Stimulated activated CD4-positive, alpha-beta T cell treated with anti-CD3 and anti-CD28 coated beads, Interleukin-2, amount 100 ng/mL, for 4 hours (primary cell): ENCODE measurements around the gene NFIC.

Experiments used
- DNase-seq: peaks from one replicate; pipeline ENCODE4 v3.0.0-alpha.2; 2020; ENCODE audit warnings: low read depth

NFIC gene

DNA sequence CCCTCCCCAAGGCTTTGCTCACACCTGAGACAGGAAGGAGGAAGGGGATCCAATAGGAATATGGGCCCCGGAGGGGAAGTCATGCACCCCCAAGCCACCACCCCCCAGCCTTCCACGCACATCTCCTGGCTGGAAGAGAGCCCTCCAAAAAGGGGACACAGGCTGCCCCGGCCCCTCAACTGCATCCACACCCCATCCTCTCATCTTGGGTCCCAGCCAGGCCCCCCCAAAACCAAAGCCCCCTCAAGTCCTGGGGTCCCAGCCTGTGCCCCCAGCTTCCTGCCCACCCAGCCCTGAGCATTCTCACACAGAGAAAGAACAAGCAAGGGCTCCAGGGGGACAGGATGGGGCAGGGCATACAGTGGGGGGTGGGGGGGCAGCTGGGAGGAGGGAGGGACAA, 101.8 kb downstream of the NFIC start:
- no peak for DNase-seq

DNA sequence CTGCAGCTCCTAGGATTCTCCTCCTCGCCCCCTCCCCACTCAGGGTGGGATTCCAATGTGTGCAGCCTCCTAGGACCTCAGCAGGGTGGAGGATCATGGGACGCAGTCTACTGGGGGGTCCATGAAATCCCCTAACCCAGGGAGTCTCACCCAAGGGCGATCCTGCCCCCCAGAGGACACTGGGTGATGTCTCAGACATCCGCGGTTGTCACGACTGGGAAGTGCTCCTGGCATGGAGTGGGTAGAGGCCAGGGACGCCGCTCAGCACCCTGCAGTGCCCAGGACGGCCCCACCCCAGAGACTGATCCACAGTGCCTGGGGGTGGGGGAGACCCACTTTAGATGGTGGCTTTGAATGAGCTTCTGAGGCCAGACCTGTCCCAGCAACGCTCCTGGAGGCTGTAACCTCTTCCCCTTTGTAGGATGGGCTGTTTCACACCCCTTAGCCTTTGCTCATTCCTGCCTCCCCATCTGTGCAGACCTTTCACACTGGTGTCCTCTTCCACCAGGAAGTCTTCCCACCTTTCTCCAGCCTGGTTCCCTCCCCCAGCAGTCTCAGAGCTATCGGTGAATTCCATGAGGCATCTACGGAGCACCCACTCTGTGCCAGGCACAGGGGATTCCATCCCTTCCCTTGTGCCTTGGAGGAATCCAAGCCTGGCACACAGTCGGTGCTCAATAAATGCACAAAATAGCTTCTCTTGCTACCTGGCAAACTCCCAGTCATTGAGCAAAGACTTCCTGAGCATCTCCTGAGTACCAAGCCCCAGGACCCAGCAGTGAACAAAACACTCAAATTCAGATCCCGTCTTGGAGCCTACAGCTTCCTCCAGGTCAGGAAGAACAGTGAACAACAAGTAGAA, 103.5 kb downstream of the NFIC start:
- DNase-seq: no peak

DNA sequence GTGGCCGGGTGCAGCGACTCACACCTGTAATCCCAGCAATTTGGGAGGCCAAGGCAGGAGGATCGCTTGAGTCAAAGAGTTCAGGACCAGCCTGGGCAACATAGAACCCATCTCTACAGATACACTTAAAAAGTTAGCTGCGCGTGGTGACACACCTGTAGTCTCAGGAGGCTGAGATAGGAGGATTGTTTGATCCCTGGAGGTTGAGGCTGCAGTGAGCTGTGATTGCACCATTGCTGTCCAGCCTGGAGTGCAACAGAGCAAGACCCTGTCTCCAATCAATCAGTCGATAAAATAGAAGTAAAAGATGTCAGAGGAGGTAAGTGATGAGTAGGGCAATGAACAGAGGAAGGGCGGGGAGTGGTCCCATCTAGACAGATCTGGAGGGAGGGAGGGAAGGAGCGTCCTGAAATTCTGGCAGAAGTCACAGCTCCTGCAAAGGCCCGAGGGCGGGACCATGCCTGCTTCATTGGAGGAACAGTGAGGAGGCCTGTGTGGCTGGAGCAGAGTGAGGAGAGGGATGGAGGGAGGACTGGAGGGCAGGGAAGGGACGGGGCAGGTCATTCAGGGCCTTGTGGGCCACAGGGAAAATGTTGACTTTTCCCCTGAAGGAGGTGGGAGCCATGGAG, 104.2 kb downstream of the NFIC start:
- no peak for DNase-seq

DNA sequence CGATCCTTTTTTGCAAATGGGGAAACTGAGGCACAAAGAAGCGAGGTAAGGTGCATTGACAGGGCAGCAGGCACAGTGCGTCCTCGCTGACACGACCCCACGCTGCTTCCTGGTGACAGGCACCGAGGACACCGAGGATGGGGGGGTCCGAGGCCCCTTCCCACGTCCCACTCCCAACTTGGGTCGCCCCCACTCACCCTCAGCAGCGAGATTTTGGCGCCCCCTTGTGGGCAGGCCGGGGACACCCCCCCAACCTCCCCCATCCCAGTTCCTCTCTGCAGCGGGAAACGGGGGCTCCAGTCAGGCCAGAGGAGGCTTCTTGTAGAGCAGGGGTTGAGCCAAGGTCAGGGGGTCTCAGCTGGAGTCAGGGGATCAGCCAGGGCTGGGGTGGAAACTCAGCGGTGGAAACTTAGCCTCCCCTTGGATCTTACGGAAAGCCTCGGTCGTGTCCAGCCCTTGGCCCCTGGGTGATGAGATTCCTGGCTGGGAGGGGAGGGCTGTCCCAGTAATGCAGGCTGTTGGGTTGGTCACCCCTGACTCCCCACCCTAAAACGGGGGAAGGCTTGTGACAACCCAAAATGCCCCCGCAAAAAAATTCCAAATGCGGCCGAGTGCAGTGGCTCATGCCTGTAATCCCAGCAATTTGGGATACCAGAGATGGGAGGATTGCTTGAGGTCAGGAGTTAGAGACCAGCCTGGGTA, 105.7 kb downstream of the NFIC start:
- DNase-seq: no peak

DNA sequence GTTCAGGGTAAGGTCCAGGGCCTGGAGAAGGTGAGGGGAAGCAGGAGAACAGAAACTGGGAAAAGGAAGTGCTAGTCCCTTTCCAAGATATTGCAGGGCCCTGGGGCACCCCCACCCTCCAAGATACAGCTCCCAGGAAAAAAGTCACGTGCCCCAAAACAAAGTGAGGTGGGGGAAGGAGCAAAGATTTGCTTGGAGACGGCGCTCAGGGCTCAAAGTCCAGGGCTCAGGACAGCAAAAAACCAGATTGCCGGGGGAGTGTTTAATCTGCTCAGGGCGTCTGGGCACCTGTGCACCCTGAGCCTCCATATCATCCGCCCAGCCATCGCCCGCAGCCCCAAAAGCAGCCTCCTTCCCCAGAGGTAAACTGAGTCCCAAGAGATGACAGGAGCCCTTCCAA, 107.6 kb downstream of the NFIC start:
- no peak for DNase-seq

DNA sequence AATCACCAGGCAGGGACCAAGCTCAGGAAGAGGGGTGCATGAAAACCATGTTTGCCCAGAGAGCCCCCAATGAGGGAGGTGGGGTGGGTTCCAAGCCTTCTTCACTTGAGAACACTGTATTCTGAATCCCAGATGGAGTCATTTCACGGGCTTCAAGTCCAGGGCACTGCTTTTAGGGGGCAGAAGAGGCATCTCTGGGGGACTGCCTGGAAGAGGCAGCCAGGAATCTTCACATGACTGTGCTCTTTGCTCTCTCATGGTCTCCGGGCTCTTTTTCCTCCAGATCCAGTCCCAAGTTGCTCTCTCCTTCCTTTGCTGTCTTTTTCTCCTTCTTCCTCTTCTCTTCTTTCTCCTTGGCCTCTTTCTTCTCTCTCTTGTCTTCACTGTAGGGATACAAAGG, 108.2 kb downstream of the NFIC start:
- no peak for DNase-seq

DNA sequence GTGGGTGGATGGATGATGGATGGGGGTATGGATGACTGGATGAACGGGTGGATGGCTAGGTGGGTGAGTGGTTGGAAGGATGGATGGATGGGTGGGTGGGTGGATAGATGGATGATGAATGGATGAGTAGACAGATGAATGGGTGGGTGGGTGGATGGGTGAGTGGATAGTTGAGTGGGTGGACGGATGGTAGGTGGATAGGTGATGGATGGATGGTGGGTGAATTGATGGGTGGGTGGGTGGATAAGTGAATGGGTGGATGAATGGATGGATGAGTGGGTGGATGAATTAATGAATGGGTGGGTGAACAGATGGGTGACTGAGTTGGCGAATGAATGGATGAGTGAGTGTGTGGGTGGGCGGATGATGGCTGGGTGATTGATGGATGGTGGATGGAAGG, 109.1 kb downstream of the NFIC start:
- no peak for DNase-seq

DNA sequence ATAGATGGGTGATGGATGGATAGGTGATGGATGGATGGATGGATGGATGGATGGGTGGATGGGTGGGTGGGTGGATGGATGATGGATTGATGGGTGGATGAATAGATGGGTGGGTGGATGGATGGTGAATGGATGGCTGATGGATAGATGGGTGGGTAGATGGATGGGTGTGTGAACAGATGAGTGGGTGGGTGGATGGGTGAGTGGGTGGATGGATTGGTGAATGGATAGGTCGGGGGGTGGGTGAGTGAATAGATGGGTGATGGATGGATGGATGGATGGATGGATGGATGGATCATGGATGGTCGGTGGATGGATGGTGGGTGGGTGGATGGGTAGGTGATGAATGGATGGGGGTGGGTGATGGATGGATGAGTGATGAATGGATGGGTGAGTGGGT, 110.4 kb downstream of the NFIC start:
- no peak for DNase-seq

DNA sequence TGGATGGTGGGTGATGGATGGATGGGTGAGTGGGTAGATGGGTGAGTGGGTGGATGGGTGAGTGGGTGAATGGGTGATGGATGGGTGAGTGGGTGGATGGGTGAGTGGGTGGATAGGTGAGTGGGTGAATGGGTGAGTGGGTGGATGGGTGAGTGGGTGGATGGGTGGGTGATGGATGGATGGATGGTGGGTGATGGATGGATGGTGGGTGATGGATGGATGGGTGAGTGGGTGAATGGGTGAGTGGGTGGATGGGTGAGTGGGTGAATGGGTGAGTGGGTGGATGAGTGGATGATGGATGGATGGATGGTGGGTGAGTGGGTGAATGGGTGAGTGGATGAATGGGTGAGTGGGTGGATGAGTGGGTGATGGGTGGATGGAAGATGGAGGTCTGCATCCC, 111.1 kb downstream of the NFIC start:
- no peak for DNase-seq

DNA sequence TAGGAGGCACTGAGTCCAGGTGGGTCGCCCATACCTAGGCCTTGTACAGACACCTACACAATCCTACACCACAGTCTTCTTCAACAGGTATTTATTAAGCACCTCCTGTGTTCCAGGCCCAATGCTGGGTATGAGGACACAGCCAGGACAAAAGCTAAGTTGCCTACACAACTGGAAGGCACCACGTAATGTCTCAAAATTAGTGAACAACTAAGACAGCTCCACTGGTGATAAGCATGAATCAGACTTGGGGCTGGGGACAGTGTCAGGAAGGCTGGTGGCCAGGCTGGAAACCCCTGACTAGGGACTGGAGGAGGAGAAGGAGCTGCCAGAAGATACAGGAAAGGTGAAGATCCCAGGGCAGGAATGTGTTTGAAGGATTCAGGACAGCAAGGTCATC, 111.6 kb downstream of the NFIC start:
- no peak for DNase-seq

DNA sequence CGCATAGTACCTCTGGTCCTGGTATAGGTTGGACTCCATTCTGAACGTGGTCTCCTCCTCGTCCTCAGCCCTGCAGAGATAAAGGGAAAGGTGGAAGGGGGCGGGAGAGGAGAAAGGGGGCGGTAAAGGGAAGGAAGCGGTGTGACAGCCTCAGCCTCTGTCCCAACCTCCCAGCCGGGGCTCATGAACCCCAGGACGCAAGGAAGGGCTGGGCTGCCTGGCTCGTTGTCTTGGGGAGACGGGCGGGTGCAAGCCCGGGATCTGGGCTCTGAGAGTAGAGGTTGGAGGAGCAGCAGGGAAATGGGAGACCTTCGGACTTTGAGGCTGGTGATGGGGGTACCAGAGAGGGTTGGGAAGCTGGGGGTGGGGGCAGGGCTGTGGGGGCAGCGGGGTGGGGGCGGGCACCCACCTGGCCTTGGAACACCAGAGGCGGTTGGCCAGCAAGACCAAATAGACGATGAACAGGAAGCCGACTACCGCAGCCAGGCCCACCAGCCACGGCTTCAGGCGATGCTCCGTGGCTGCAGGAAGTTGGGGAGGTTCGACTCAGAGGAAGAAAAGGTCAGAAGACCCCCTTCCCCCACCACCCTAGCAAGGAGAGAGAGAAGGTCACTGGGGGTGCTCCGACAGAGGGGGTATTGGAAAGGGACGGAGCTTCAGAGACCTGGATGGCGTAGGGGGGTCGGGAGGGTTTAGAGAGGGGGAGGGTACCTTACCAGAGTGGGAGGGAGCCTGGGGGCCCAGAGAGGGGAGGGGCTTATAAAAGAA, 112.2 kb downstream of the NFIC start:
- no peak for DNase-seq

DNA sequence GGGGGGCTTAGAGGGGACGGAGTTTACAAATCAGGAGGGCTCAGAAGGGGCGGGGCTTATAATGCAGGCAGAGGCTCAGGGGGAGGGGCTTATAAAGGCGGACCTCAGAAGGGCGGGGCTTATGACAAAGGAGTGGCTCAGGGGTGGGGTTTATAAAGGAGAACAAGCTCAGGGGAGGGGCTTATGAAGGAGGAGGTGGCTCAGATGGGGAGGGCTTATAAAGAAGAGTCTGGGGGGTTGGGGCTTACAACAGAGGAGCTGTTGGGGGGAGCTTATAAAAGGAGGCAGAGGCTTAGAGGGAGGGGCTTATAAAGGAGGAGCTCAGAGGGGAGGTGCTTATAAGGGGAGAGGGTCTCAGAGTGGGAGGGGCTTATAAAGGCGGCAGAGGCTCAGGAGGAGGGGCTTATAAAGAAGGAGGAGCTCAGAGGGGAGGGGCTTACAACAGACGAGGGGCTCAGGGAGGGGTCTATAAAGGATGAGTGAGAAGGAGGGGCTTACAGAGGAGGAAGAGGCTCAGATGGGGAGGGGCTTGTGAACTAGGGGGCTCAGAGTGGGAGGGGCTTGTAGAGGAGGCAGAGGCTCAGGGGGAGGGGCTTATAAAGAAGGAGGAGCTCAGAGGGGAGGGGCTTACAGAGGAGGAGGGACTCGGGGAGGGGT, 112.9 kb downstream of the NFIC start:
- DNase-seq: no peak

DNA sequence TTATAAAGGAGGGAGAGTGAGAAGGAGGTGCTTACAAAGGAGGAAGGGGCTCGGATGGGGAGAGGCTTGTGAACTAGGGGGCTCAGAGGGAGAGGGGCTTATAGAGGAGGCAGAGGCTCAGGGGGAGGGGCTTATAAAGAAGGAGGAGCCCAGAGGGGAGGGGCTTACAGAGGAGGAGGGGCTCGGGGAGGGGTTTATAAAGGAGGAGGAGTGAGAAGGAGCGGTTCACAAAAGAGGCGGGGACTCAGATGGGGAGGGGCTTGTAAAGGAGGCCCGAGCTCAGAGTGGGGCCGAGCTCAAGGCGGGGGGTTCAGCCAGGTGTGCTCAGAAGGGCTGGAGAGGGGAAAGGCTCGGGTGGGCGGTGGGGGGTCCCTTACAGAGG, 113.4 kb downstream of the NFIC start:
- no peak for DNase-seq

DNA sequence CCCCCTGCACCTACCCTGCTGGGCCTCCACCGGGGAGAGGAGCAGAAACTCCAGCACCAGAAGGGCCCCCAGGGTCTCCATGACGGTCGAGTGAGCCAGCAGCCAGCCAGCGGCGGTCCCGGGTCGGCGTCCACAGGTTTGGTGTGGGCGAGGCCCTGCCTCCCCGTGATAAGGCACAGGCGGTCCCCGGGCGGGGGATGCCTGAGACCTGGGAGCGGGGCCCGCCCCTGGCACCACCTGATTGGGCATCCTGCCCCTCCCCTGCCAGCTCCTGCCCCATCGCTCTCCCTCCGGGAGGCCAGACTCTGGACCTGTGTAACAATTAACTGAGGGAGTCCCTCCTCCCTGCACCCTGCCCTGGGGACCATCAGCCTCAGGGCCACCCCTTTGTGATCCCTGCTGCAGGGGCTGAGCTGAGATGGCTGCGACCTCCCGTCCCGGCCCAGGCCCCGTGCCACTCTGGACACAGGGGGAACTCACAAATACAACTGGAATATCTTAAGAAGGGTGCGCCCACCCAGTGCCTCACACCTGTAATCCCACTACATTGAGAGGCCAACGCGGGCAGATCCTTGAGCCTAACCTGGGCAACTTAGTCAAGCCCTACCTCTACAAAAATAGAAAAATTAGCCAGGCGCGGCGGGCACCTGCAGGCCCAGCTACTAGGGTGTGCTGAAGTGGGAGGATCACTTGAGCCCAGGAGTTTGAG, 114.2 kb downstream of the NFIC start, which contains the start of gene SMIM24:
Gene SMIM24 (minus strand): TSS at position 143 of the 709 bp plus-strand sequence. CDS start 62 bp downstream, at position 81.
- DNase-seq: no peak

DNA sequence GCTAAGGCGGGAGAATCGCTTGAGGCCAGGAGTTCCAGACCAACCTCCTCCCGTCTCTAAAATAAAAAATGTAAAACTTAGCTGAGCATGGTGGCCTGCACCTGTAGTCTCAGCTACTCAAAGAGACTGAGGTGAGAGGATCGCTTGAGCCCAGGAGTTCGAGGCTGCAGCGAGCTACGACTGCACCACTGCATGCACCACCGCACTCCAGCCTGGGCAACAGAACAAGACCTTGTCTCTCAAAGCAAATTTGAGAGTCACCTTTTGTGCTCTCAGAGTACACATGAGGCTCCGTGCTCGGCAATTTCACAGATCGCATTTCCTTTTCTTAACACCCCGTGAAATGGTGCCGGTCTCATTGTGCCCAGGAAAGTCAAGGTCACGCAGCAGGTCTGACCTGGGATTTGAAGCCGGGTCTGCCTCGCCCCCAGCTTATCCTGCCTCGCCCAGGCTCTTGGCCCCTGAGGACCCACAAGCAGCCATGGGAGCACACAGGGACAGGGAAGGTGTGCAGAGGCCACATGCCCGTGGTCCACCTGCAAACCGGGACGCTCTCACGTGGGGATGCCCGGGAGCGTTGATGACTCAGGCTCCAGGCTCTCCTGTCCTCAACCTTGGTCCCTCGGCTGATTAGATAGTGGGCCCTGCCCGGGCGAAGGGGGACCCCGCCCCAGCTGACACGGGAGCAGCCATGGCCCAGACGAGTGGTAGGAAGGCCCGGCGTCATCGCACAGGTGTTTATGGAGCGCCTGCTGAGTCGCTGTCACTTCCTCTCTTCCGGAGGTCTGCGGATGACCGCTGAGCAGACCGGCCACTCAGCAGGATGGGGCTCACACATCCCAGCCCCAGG, 115.1 kb downstream of the NFIC start:
- DNase-seq: no peak

DNA sequence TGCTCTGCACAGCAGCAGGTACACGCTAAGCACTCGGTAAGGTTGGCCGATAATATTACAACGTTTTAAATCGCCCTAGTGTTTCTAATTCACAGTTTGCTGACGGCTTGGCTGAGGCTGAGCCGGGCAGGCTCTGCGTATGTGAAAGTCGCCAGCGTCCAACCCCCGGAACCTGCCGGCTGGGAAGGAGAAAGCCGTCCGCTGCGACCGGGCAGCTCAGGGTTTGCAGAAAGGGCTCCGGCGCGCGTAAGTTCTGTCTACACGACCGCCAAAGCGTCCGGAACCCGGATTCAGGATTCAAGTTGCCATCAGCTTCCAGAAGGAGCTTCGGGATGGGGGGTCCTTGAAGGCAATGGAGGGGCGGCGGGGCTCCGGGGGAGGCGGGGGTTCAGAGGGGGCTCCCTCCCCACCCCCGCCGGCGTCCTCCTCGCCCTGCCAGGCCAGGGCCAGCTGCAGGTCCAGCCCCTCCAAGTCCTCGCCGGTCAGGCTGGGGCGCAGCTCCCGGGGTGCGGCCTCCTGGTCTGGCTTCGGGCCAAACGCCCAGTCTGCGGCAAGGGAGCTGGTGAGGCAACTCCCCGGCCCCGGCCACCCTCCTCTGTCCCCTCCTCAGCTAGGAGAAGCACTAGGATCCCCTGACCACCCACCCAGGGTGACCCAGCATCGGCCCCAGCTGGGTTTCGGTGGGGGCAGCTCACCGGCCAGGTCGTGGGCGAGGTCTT, 116.3 kb downstream of the NFIC start:
- no peak for DNase-seq

DNA sequence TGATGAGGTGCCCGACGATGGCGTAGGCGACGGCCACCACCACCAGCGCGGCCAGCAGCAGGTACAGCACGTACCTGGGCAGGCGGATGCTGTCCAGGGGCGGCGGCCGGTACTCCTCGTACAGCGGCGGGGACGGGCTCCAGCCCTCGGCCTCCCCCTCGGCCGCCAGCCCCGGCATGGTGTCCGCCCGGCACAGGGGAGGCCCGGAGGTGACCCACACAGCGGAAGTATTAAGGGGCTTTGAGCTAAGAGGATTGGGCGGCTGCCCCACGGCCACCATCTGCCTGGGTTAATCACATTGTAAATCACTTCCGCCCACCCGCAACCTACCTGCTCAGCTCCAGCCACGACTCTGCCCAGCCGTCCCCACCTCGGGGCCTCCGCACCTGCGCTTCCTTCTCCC, 116.8 kb downstream of the NFIC start, which contains the start of gene SMIM44:
Gene SMIM44 (minus strand): TSS at position 216 of the 403 bp plus-strand sequence. CDS start 38 bp downstream, at position 178.
- DNase-seq: no peak

DNA sequence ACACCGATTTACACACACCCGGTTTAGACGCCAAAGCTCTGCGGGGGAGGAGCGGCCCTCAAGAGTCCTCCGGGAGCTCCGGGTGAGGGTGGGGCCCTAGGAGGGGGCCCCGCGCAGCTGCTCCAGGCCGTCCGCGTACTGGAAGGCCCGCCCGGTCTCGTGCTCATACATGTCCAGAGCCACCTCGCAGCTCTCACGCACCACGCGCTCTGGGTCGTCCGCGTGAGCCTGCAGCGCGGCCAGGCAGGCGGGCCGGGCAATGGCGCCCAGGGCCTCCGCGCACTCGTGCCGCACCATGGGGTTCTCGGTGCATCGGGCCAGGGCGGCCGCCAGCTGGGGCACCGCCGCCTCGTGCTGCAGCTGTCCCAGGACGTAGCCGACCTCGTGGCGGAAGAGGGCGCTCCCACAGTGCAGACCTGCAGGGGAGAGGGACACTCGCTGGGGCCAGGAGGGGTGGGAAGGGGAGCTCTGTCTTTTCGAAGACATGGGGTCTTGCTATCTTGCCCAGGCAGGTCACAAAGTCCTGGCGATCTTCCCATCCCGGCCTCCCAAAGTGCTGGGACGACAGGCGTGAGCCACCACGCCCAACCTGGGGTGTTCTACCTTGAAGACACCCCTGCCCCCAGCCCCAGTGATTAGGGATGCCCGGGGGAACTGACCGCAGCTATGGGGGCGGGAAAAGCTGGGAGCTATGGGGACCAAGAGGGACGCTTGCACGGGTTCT, 125.2 kb downstream of the NFIC start:
- DNase-seq: no peak
